NT2/D1 (cell line): ENCODE results near the gene MYO1D.

ENCODE experiments used
- SUZ12 ChIP-seq: IDR thresholded peaks from 2 replicates; pipeline ENCODE4 v1.6.1; 2011; ENCODE audit not compliant: insufficient read length, insufficient read depth; ENCODE audit errors: extremely low read depth
- YY1 ChIP-seq: IDR thresholded peaks from 2 replicates; pipeline ENCODE4 v1.6.1; 2011; ENCODE audit not compliant: insufficient read length, insufficient read depth
- ZNF274 ChIP-seq: IDR thresholded peaks from 2 replicates; pipeline ENCODE4 v1.6.1; 2011; ENCODE audit warnings: mild to moderate bottlenecking, low read depth, low read length

GRCh38 chr17:32701871-32702270, 175.1 kb downstream of the MYO1D start:
- no peak for TF ChIP-seq YY1
- TF ChIP-seq SUZ12: no peak
- no peak for TF ChIP-seq ZNF274
